H1 (cell line): Measurements from ENCODE around the gene ANK3. TPM values are rescaled to one million over a fixed set of nuclear protein-coding genes. Genes with fewer than 3 reads are reported as not detected.

Experiments
- CTCF ChIA-PET: fragments of 300-600 bp; sonication (Branson Sonifier 250); formaldehyde crosslinking; loops from one replicate; lab custom pipeline; 2021; ENCODE audit not compliant: partially characterized antibody; lab: Charles Lee
- POLR2A ChIA-PET: fragments of 300-600 bp; sonication (Branson Sonifier 250); formaldehyde crosslinking; loops from one replicate; lab custom pipeline; 2021; ENCODE audit warnings: inconsistent platforms; ENCODE audit not compliant: partially characterized antibody; lab: Charles Lee
- DNase-seq, 2 experiments: peaks; one replicate each; pipeline versions ENCODE4 v3.0.0 to v3.0.0-alpha.2; 2010 to 2022; ENCODE audit warnings: low spot score in 2 of 2, low read depth in 1 of 2, mixed read lengths in 1 of 2
- FAIRE-seq: peaks from 2 replicates; lab custom pipeline; 2011; peaks lifted over from hg19 to GRCh38; lab: Jason Lieb, UNC
- H2AFZ ChIP-seq: 2 replicates; pipeline ENCODE4 v1.8.1; 2012; ENCODE audit warnings: low read length, inconsistent platforms
- H2AK5ac ChIP-seq: 2 replicates; pipeline ENCODE4 v1.6.1; 2013; ENCODE audit warnings: low read depth, low read length
- H2BK120ac ChIP-seq: replicated peaks from 2 replicates; pipeline ENCODE3; 2013; ENCODE audit warnings: low read depth, low read length, inconsistent platforms
- H2BK12ac ChIP-seq: 2 replicates; pipeline ENCODE4 v1.6.1; 2013; ENCODE audit warnings: low read depth, low read length
- H2BK15ac ChIP-seq: 2 replicates; pipeline ENCODE4 v1.6.1; 2013; ENCODE audit warnings: low read length
- H2BK20ac ChIP-seq: 2 replicates; pipeline ENCODE4 v1.6.1; 2013; ENCODE audit warnings: low read length
- H2BK5ac ChIP-seq: 2 replicates; pipeline ENCODE4 v1.6.1; 2013; ENCODE audit warnings: low read depth, low read length
- H3K14ac ChIP-seq: 2 replicates; pipeline ENCODE4 v1.6.1; 2013; ENCODE audit warnings: inconsistent platforms; ENCODE audit not compliant: insufficient read length
- H3K18ac ChIP-seq: 2 replicates; pipeline ENCODE4 v1.6.1; 2013; ENCODE audit warnings: low read length; ENCODE audit errors: extremely low read depth
- H3K23ac ChIP-seq: 2 replicates; pipeline ENCODE4 v1.6.1; 2013; ENCODE audit warnings: inconsistent platforms; ENCODE audit not compliant: insufficient read length
- H3K23me2 ChIP-seq: 2 replicates; pipeline ENCODE4 v1.6.1; 2013; ENCODE audit warnings: low read depth, low read length
- H3K27ac ChIP-seq: 2 replicates; pipeline ENCODE4 v1.6.1; 2011; ENCODE audit warnings: low read depth, low read length, inconsistent platforms
- H3K27me3 ChIP-seq, 4 experiments: replicated peaks in 1 of 4; 1 replicate in 1 of 4; 2 replicates in 3 of 4; pipeline versions ENCODE4 v1.6.1 to v1.8.1; 2011 to 2013; ENCODE audit warnings: low read length in 3 of 4, mild to moderate bottlenecking in 3 of 4, inconsistent platforms in 2 of 4, mixed read lengths in 2 of 4, moderate library complexity in 1 of 4; ENCODE audit not compliant: control insufficient read depth in 3 of 4, insufficient read depth in 3 of 4; ENCODE audit errors: extremely low read depth in 1 of 4
- H3K36me3 ChIP-seq, 4 experiments: 2 replicates each; pipeline versions ENCODE4 v1.6.1 to v1.8.1; 2011 to 2013; ENCODE audit warnings: mild to moderate bottlenecking in 4 of 4, low read length in 3 of 4, moderate library complexity in 2 of 4, control low read depth in 1 of 4, inconsistent platforms in 1 of 4; ENCODE audit not compliant: insufficient read depth in 4 of 4, control insufficient read depth in 2 of 4
- H3K4ac ChIP-seq: replicated peaks from 2 replicates; pipeline ENCODE3; 2013; ENCODE audit warnings: low read length, low read depth, mixed read lengths, inconsistent platforms; ENCODE audit not compliant: insufficient read length
- H3K4me1 ChIP-seq, 4 experiments: replicated peaks in 1 of 4; 1 replicate in 1 of 4; 2 replicates in 3 of 4; pipeline versions ENCODE4 v1.6.1 to v1.8.1; 2011 to 2013; ENCODE audit warnings: low read length in 3 of 4, inconsistent platforms in 2 of 4, mixed read lengths in 1 of 4; ENCODE audit not compliant: insufficient read depth in 4 of 4, control insufficient read depth in 3 of 4
- H3K4me2 ChIP-seq, 2 experiments: 2 replicates each; pipeline versions ENCODE4 v1.6.1 to v1.8.1; 2011 to 2013; ENCODE audit warnings: low read depth in 2 of 2, low read length in 2 of 2, control low read depth in 1 of 2, inconsistent platforms in 1 of 2, mild to moderate bottlenecking in 1 of 2; ENCODE audit not compliant: insufficient read depth in 1 of 2
- H3K4me3 ChIP-seq, 4 experiments: fragments of 200-600, 300-600 bp in 1 of 4; sonication (generic), shearing (Covaris generic), sonication (Bioruptor Twin) in 1 of 4; 2 replicates each; pipeline versions ENCODE4 v1.5.1 to v1.8.1; 2011 to 2016; ENCODE audit warnings: low read length in 4 of 4, low read depth in 3 of 4, control low read depth in 2 of 4, inconsistent platforms in 2 of 4, mild to moderate bottlenecking in 2 of 4, mixed read lengths in 1 of 4, moderate library complexity in 1 of 4; ENCODE audit not compliant: insufficient read depth in 2 of 4; ENCODE audit errors: extremely low read depth in 1 of 4
- H3K56ac ChIP-seq: replicated peaks from 2 replicates; pipeline ENCODE3; 2013; ENCODE audit warnings: low read depth, mild to moderate bottlenecking, mixed read lengths, low read length, inconsistent platforms; ENCODE audit not compliant: insufficient read length
- H3K79me1 ChIP-seq: 2 replicates; pipeline ENCODE4 v1.6.1; 2013; ENCODE audit warnings: low read depth, low read length, control low read depth
- H3K79me2 ChIP-seq, 2 experiments: 2 replicates each; pipeline versions ENCODE4 v1.6.1 to v1.8.1; 2012 to 2013; ENCODE audit warnings: low read length in 2 of 2, mild to moderate bottlenecking in 2 of 2, inconsistent platforms in 1 of 2; ENCODE audit not compliant: insufficient read depth in 2 of 2, control insufficient read depth in 1 of 2
- H3K9ac ChIP-seq, 4 experiments: replicated peaks in 1 of 4; 1 replicate in 1 of 4; 2 replicates in 3 of 4; pipeline versions ENCODE4 v1.6.1 to v1.8.1; 2011 to 2013; ENCODE audit warnings: low read depth in 3 of 4, low read length in 3 of 4, control low read depth in 2 of 4, mild to moderate bottlenecking in 2 of 4, moderate library complexity in 2 of 4, inconsistent platforms in 1 of 4; ENCODE audit errors: extremely low read depth in 1 of 4
- H3K9me3 ChIP-seq, 2 experiments: 2 replicates each; pipeline versions ENCODE4 v1.6.1 to v1.8.1; 2012 to 2013; ENCODE audit warnings: mild to moderate bottlenecking in 2 of 2, moderate library complexity in 2 of 2, control low read depth in 1 of 2, inconsistent platforms in 1 of 2, low read depth in 1 of 2, low read length in 1 of 2, mixed read lengths in 1 of 2; ENCODE audit not compliant: insufficient read depth in 2 of 2
- H4K20me1 ChIP-seq, 2 experiments: replicated peaks in 1 of 2; 2 replicates each; pipeline versions ENCODE3 to v1.8.1; 2011 to 2013; ENCODE audit warnings: inconsistent platforms in 2 of 2, low read length in 2 of 2, mild to moderate bottlenecking in 1 of 2; ENCODE audit not compliant: insufficient read depth in 2 of 2, control insufficient read depth in 1 of 2
- H4K5ac ChIP-seq: 2 replicates; pipeline ENCODE4 v1.6.1; 2013; ENCODE audit warnings: low read length, low read depth, mixed read lengths, inconsistent platforms; ENCODE audit not compliant: insufficient read length
- H4K8ac ChIP-seq: 2 replicates; pipeline ENCODE4 v1.8.0; 2013; ENCODE audit warnings: mild to moderate bottlenecking, moderate library complexity, low read length, inconsistent platforms; ENCODE audit not compliant: insufficient read depth; ENCODE audit errors: extremely low read depth
- H4K91ac ChIP-seq: replicated peaks from 2 replicates; pipeline ENCODE3; 2013; ENCODE audit warnings: low read length, mixed read lengths, inconsistent platforms; ENCODE audit not compliant: insufficient read length
- CBX8 ChIP-seq: fragments of 300-800, 300-1000 bp; sonication (generic); IDR thresholded peaks from 2 replicates; pipeline ENCODE4 v1.7.1; 2016; ENCODE audit warnings: low read depth, low read length, borderline replicate concordance
- JUND ChIP-seq: IDR thresholded peaks from 2 replicates; pipeline ENCODE4 v1.6.1; 2011; ENCODE audit warnings: mild to moderate bottlenecking, improper control_type of control experiment, low read length
- KDM1A ChIP-seq: fragments of 200-600, 300-600 bp; sonication (generic); IDR thresholded peaks from 2 replicates; pipeline ENCODE4 v1.7.1; 2016; ENCODE audit warnings: mild to moderate bottlenecking, low read length, borderline replicate concordance
- MAFK ChIP-seq: IDR thresholded peaks from 2 replicates; pipeline ENCODE4 v1.6.1; 2012; ENCODE audit warnings: low read depth, mild to moderate bottlenecking, improper control_type of control experiment, low read length
- NRF1 ChIP-seq: IDR thresholded peaks from 2 replicates; pipeline ENCODE4 v1.6.1; 2011; ENCODE audit warnings: mild to moderate bottlenecking, low read depth, low read length, improper control_type of control experiment
- POLR2AphosphoS5 ChIP-seq: IDR thresholded peaks from 2 replicates; pipeline ENCODE4 v1.6.1; 2011; ENCODE audit warnings: low read depth, low read length
- RFX5 ChIP-seq: IDR thresholded peaks from 2 replicates; pipeline ENCODE4 v1.6.1; 2011; ENCODE audit warnings: low read depth, low read length, improper control_type of control experiment, borderline replicate concordance
- SIRT6 ChIP-seq: IDR thresholded peaks from one replicate; pipeline ENCODE4 v1.7.1; 2012; ENCODE audit warnings: low read length, inconsistent platforms
- SIX5 ChIP-seq: IDR thresholded peaks from 2 replicates; pipeline ENCODE4 v1.6.1; 2011; ENCODE audit warnings: mild to moderate bottlenecking, low read depth, low read length
- SUZ12 ChIP-seq: fragments of 200-600 bp; sonication (generic); IDR thresholded peaks from 2 replicates; pipeline ENCODE4 v1.6.1; 2012; ENCODE audit warnings: mild to moderate bottlenecking, inconsistent platforms, low read length, moderate library complexity, mixed read lengths
- TAF1 ChIP-seq: IDR thresholded peaks from 2 replicates; pipeline ENCODE4 v1.6.1; 2011; ENCODE audit warnings: mild to moderate bottlenecking, low read depth, low read length
- TAF7 ChIP-seq: optimal IDR thresholded peaks from 2 replicates; pipeline ENCODE3; 2011; ENCODE audit warnings: low read depth, mild to moderate bottlenecking, inconsistent platforms, low read length, moderate library complexity, borderline replicate concordance
- TEAD4 ChIP-seq: IDR thresholded peaks from 2 replicates; pipeline ENCODE4 v1.6.1; 2012; ENCODE audit warnings: low read depth, low read length, inconsistent platforms, mixed read lengths
- WGBS, 2 experiments: shearing (Covaris generic) in 1 of 2; methylation state at CpG; one replicate each; pipeline versions ENCODE4 v1.1.6 to v1.1.7; 2013 to 2015; ENCODE audit warnings: low lambda C conversion rate in 2 of 2, mixed read lengths in 2 of 2, inconsistent platforms in 1 of 2, low coverage in 1 of 2, missing lambda C conversion rate in 1 of 2; ENCODE audit not compliant: insufficient replicate concordance in 2 of 2, insufficient coverage in 1 of 2, insufficient read length in 1 of 2; ENCODE audit errors: extremely low coverage in 1 of 2, missing lambda C conversion rate in 1 of 2; 5-methylcytosine and 5-hydroxymethylcytosine counted together
- polyA plus RNA-seq, 7 experiments: library from polyadenylated mRNA; depleted of rRNA in 3 of 7; stranded (reverse) in 5 of 7; unstranded in 2 of 7; fragments of >200 nt in 5 of 7; fragments of 200-250 nt in 2 of 7; gene quantifications; 1 replicate in 5 of 7; 2 replicates in 1 of 7; 4 replicates in 1 of 7; pipeline versions ENCODE4 v1.2.1 to v1.2.3, GENCODE V29; 2011 to 2013; ENCODE audit warnings: missing spikeins in 2 of 7, mixed read lengths in 2 of 7
- total RNA-seq: library from RNA; stranded (reverse); fragmentation: NEBNext Ultra II Directional; extraction: Animal tissue kit (Norgen Biotek cat#: 25700); gene quantifications from 2 replicates; pipeline ENCODE4 v1.2.1, GENCODE V29; 2021
- TF ChIP-seq, protein P1 (sequence below): IDR thresholded peaks from 2 replicates; pipeline ENCODE4 v1.6.1; 2011; ENCODE audit warnings: low read length, improper control_type of control experiment

The ANK3 gene
- total and polyA plus RNA-seq, 2 of the 8 experiments (the other 6 are each of a cell fraction or from before 2014, with no cell fraction given) = 18.1 to 67.9 TPM

DNA sequence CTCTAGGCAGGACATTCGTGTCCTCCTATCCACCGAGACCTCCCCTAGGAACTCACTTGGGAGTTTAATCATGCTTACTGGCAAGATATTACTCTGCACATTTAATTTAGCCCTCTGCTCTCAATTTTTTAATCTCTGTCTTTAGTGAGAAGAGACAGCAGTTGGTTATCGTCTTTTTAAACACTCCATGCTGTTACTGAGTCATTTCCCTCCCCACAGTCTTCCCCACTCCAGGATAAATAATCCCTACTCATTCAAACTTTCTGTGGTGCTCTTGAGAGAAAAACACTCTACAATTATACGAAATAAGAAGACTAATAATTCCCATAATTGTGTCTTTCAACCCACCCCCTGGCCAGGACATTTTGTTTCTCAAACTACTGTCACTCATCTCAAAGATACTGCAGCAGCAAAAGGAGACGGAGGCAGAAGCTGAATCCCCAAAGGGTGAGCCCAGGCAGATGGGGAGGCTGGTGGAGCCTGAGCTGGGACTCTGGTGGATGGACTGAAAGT, 84.2 kb downstream of the ANK3 start:
- Histone ChIP-seq H2AFZ (no peak overlapping the region), H3K4me3 (no peak overlapping the region), H4K8ac (no peak overlapping the region), H4K91ac (no peak overlapping the region), H4K20me1 (no peaks in the 10 kb centered on the region), H2BK12ac (no peak overlapping the region), H3K4ac (no peak overlapping the region), H3K23me2 (no peaks in the 10 kb centered on the region), H3K27ac (no peak overlapping the region), H3K18ac (no peak overlapping the region), H3K56ac (no peak overlapping the region), H3K79me2 (no peaks in the 10 kb centered on the region), H3K4me1 (peaks cover 0 to 2% (median 2%) of the 10 kb centered on the region in 4 experiments; a peak in 3 of 7 replicates), H3K9ac (no peak overlapping the region), H3K14ac (no peak overlapping the region), H2BK120ac (no peak overlapping the region), H3K36me3 (no peaks in the 10 kb centered on the region), H2AK5ac (no peak overlapping the region), H3K4me2 (no peak overlapping the region), H2BK15ac (no peak overlapping the region), H2BK5ac (no peak overlapping the region), H3K23ac (no peak overlapping the region), H3K27me3 (no peaks in the 10 kb centered on the region), H3K9me3 (no peaks in the 10 kb centered on the region), H4K5ac (no peak overlapping the region), H2BK20ac (no peak overlapping the region), H3K79me1 (no peaks in the 10 kb centered on the region)
- DNase-seq (no peak), FAIRE-seq (no peak)
- WGBS, 2 experiments = 79% methylated on average over 5 of the region's 5 CpGs; no CpG with 5 or more reads in 1 of the 2 experiments
- POLR2A ChIA-PET = no interaction called here
- CTCF ChIA-PET = interaction anchor here (0.6 to 1.5 kb wide), 3 partner anchors 50 to 340 kb away, joined by 3 to 5 read pairs (median 3); no protein-coding TSS in a partner anchor
- TF ChIP-seq TAF1 (no peak), SIX5 (no peak), POLR2AphosphoS5 (no peak), KDM1A (no peak), SIRT6 (no peak), NRF1 (no peak), TEAD4 (no peak), CBX8 (no peak), SUZ12 (no peak), RFX5 (no peak), TAF7 (no peak), JUND (no peak), MAFK (no peak)
- TF ChIP-seq, protein P1, sequence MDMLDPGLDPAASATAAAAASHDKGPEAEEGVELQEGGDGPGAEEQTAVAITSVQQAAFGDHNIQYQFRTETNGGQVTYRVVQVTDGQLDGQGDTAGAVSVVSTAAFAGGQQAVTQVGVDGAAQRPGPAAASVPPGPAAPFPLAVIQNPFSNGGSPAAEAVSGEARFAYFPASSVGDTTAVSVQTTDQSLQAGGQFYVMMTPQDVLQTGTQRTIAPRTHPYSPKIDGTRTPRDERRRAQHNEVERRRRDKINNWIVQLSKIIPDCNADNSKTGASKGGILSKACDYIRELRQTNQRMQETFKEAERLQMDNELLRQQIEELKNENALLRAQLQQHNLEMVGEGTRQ = no peak
